Measurements from ENCODE around the gene RAP1GAP2.
"Not testable (repeated sequence)": the region's sequence is repeated elsewhere in the genome, so short reads cannot be mapped to it uniquely, and the experiment has no call there.

Gene RAP1GAP2

DNA sequence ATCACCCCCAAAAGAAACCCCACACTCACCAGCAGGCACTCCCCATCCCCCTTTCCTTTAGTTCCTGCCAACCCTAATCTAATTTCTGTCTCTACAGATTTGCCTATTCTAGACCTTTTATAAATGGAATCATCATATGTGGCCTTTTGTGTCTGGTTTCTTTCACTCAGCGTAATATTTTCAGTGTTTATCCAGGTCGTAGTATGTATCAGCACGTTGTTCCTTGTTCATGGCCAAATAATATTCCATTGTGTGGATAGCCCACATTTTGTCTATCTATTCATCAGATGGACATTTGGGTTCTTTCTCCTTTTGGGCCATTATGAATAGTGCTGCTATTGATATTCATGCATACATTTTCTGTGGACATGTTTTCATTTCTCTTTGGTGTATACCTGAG lies 193.6 kb downstream of the RAP1GAP2 start:
- TF ChIP-seq, protein P1, sequence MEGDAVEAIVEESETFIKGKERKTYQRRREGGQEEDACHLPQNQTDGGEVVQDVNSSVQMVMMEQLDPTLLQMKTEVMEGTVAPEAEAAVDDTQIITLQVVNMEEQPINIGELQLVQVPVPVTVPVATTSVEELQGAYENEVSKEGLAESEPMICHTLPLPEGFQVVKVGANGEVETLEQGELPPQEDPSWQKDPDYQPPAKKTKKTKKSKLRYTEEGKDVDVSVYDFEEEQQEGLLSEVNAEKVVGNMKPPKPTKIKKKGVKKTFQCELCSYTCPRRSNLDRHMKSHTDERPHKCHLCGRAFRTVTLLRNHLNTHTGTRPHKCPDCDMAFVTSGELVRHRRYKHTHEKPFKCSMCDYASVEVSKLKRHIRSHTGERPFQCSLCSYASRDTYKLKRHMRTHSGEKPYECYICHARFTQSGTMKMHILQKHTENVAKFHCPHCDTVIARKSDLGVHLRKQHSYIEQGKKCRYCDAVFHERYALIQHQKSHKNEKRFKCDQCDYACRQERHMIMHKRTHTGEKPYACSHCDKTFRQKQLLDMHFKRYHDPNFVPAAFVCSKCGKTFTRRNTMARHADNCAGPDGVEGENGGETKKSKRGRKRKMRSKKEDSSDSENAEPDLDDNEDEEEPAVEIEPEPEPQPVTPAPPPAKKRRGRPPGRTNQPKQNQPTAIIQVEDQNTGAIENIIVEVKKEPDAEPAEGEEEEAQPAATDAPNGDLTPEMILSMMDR (IDR thresholded peaks at IDR 0.05; ENCODE audit: low read depth, low read length) = no peak
- no peak for DNase-seq
- Histone ChIP-seq H3K36me3 (peaks cover 42% of the 10 kb centered on the region), H3K4me3 (ENCODE audit: low read depth, low read length) (no peak overlapping the region), H3K27ac (no peak overlapping the region), H3K9me3 (ENCODE audit: severe bottlenecking) (no peaks in the 10 kb centered on the region), H3K27me3 (ENCODE audit: insufficient read depth, low read depth, severe bottlenecking) (no peaks in the 10 kb centered on the region)

GRCh38 chr17:2990396-2990795 lies 194.2 kb downstream of the RAP1GAP2 start:
- no peak overlapping the region for H3K4me3 ChIP-seq (ENCODE audit: low read depth, low read length)
- peaks cover 38% of the 10 kb centered on the region for H3K36me3 ChIP-seq
- H3K27ac ChIP-seq = no peak overlapping the region
- H3K9me3 ChIP-seq (ENCODE audit: severe bottlenecking) = no peaks in the 10 kb centered on the region
- H3K27me3 ChIP-seq (ENCODE audit: insufficient read depth, low read depth, severe bottlenecking) = no peaks in the 10 kb centered on the region
- TF ChIP-seq, protein P1 (IDR thresholded peaks at IDR 0.05; ENCODE audit: low read depth, low read length) = no peak
- DNase-seq = no peak

DNA sequence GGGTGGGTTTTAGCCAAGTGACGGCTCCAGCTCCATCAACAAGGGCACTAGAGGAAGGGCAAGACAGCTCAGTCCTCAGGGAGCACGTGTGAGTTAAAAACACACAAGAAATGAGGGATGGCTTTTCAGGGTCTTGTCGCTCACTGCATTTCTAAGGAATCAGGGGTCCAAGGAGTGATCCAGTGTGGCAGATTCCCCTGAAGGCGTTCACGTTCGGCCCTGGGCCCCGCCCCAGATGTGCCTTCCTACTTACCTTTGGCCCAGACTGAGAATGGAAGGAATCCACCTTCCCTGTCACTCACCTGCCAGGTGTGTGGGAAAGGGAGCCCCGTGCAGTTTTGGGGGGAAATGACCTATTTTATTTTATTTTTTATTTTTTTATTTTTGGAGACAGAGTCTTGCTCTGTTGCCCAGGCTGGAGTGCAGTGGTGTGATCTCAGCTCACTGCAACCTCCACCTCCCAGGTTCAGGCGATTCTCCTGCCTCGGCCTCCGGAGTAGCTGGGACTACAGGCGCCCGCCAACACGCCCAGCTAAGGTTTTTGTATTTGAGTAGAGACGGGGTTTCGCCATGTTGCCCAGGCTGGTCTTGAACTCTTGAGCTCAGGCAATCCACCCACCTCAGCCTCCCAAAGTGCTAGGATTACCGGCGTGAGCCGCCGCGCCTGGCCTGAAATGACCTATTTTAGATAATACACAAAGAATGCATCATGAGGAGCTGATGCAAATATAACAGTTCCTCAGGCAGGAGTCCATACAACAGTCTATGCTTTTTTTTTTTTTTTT lies 195.3 kb downstream of the RAP1GAP2 start:
- not testable (repeated sequence) for DNase-seq; H3K27ac ChIP-seq; H3K4me3 ChIP-seq (ENCODE audit: low read depth, low read length); H3K27me3 ChIP-seq (ENCODE audit: insufficient read depth, low read depth, severe bottlenecking); H3K9me3 ChIP-seq (ENCODE audit: severe bottlenecking)
- peaks cover 35% of the 10 kb centered on the region for H3K36me3 ChIP-seq

- no peak overlapping the region for H3K27ac ChIP-seq
- H3K4me3 ChIP-seq (ENCODE audit: low read depth, low read length) = no peak overlapping the region
- no peaks in the 10 kb centered on the region for H3K9me3 ChIP-seq (ENCODE audit: severe bottlenecking)
- TF ChIP-seq, protein P1 (IDR thresholded peaks at IDR 0.05; ENCODE audit: low read depth, low read length) = no peak
- peaks cover 48% of the 10 kb centered on the region for H3K36me3 ChIP-seq
- no peaks in the 10 kb centered on the region for H3K27me3 ChIP-seq (ENCODE audit: insufficient read depth, low read depth, severe bottlenecking)
- no peak for DNase-seq
These were observed 198.2 kb downstream of the RAP1GAP2 start for GRCh38 chr17:2994441-2994840.

DNA sequence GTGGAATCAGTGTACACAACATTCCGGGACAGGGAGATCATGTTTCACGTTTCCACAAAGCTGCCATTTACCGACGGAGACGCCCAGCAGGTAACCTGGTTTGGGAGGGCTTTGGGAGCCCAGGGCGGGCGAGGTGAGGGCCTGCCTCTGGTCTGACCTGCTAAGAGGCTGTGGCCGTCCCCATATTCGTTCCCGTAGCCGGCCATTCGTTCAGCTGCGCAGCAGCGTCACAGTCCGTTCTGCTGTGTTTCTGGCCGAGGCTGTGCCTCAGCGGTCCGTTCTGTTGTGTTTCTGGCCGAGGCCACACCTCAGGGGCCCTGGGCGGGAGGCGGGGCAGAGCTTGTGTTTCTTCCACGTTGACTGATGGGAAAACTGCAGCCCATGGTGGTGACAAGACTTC lies 199.1 kb downstream of the RAP1GAP2 start:
- DNase-seq = no peak
- Histone ChIP-seq H3K9me3 (ENCODE audit: severe bottlenecking) (no peaks in the 10 kb centered on the region), H3K27ac (no peak overlapping the region), H3K27me3 (ENCODE audit: insufficient read depth, low read depth, severe bottlenecking) (no peaks in the 10 kb centered on the region), H3K4me3 (ENCODE audit: low read depth, low read length) (no peak overlapping the region), H3K36me3 (peaks cover 53% of the 10 kb centered on the region)
- TF ChIP-seq, protein P1 (IDR thresholded peaks at IDR 0.05; ENCODE audit: low read depth, low read length) = no peak

- H3K27ac ChIP-seq = no peak overlapping the region
- H3K36me3 ChIP-seq = peaks cover 50% of the 10 kb centered on the region
- no peaks in the 10 kb centered on the region for H3K27me3 ChIP-seq (ENCODE audit: insufficient read depth, low read depth, severe bottlenecking)
- no peaks in the 10 kb centered on the region for H3K9me3 ChIP-seq (ENCODE audit: severe bottlenecking)
- H3K4me3 ChIP-seq (ENCODE audit: low read depth, low read length) = no peak overlapping the region
- no peak for DNase-seq
- TF ChIP-seq, protein P1 (IDR thresholded peaks at IDR 0.05; ENCODE audit: low read depth, low read length) = no peak
These were observed 199.9 kb downstream of the RAP1GAP2 start for GRCh38 chr17:2995886-2996809.
